HepG2 (cell line): ENCODE measurements around the gene HSD17B11. TPM values are rescaled to one million over a fixed set of nuclear protein-coding genes. Genes with fewer than 3 reads are reported as not detected.
A peak's percentile ranks its signal among the peaks of the same experiment; 100 is the strongest.

Experiments
- CBX1 ChIP-seq: IDR thresholded peaks from one replicate; pipeline ENCODE4 v1.6.1; 2016; ENCODE audit warnings: antibody characterized with exemption, low read depth
- ELF4 ChIP-seq: sonication (generic); formaldehyde crosslinking; IDR thresholded peaks from 2 replicates; pipeline ENCODE4 v1.5.0; 2020; ENCODE audit warnings: missing genetic modification reagents, mild to moderate bottlenecking, moderate library complexity, borderline replicate concordance
- ETV5 ChIP-seq: IDR thresholded peaks from 2 replicates; pipeline ENCODE4 v1.6.1; 2018; ENCODE audit warnings: missing biosample characterization, missing genetic modification reagents, inconsistent platforms, borderline replicate concordance
- FOSL2 ChIP-seq: sonication (generic); formaldehyde crosslinking; IDR thresholded peaks from 2 replicates; pipeline ENCODE4 v1.4.0; 2020; ENCODE audit warnings: missing genetic modification reagents
- HINFP ChIP-seq: sonication (generic); formaldehyde crosslinking; IDR thresholded peaks from 2 replicates; pipeline ENCODE4 v1.4.0; 2020; ENCODE audit warnings: low read depth, mild to moderate bottlenecking, missing genetic modification reagents
- KLF15 ChIP-seq: sonication (generic); formaldehyde crosslinking; IDR thresholded peaks from 2 replicates; pipeline ENCODE4 v1.8.1; 2023; ENCODE audit warnings: borderline replicate concordance, mild to moderate bottlenecking, inconsistent platforms, missing genetic modification reagents, mixed read lengths
- NFRKB ChIP-seq: fragments of 450-650 bp; IDR thresholded peaks from 2 replicates; pipeline ENCODE4 v1.6.1; 2017
- PAXIP1 ChIP-seq: sonication (generic); formaldehyde crosslinking; conservative IDR thresholded peaks from 2 replicates; pipeline ENCODE4 v1.4.0; 2020; ENCODE audit warnings: mild to moderate bottlenecking, missing genetic modification reagents, moderate library complexity
- POLR2AphosphoS5 ChIP-seq: IDR thresholded peaks from 2 replicates; pipeline ENCODE4 v1.6.1; 2012; ENCODE audit warnings: low read depth, low read length
- SCMH1 ChIP-seq: sonication (generic); formaldehyde crosslinking; IDR thresholded peaks from 2 replicates; pipeline ENCODE4 v1.9.0; 2021; ENCODE audit warnings: missing genetic modification reagents, mild to moderate bottlenecking, borderline replicate concordance
- SOX13 ChIP-seq, 3 experiments: fragments of 450-650 bp in 1 of 3; sonication (generic) in 1 of 3; formaldehyde crosslinking in 1 of 3; IDR thresholded peaks in 2 of 3; conservative IDR thresholded peaks in 1 of 3; 2 replicates each; pipeline versions ENCODE4 v1.5.0 to v1.6.1; 2016 to 2020; ENCODE audit warnings: antibody characterized with exemption in 1 of 3, mild to moderate bottlenecking in 1 of 3, missing compliant biosample characterization in 1 of 3, missing genetic modification reagents in 1 of 3, moderate library complexity in 1 of 3
- ZNF224 ChIP-seq: sonication (generic); formaldehyde crosslinking; IDR thresholded peaks from 2 replicates; pipeline ENCODE4 v1.5.0; 2020; ENCODE audit warnings: mild to moderate bottlenecking, missing genetic modification reagents
- ZNF251 ChIP-seq: sonication (generic); formaldehyde crosslinking; IDR thresholded peaks from 2 replicates; pipeline ENCODE4 v1.9.0; 2021; ENCODE audit warnings: mild to moderate bottlenecking, missing genetic modification reagents
- ZNF253 ChIP-seq: sonication (generic); formaldehyde crosslinking; IDR thresholded peaks from 2 replicates; pipeline ENCODE4 v1.8.0; 2022; ENCODE audit warnings: mild to moderate bottlenecking, missing genetic modification reagents, borderline replicate concordance
- ZNF292 ChIP-seq: sonication (generic); formaldehyde crosslinking; IDR thresholded peaks from 2 replicates; pipeline ENCODE4 v1.8.1; 2022; ENCODE audit warnings: mild to moderate bottlenecking, low read depth, missing genetic modification reagents, borderline replicate concordance
- ZNF3 ChIP-seq: IDR thresholded peaks from 2 replicates; pipeline ENCODE4 v1.7.0; 2017; ENCODE audit warnings: inconsistent platforms
- ZNF609 ChIP-seq: sonication (generic); formaldehyde crosslinking; IDR thresholded peaks from 2 replicates; pipeline ENCODE4 v1.4.0; 2020; ENCODE audit warnings: mild to moderate bottlenecking, missing genetic modification reagents, borderline replicate concordance
- ZNF614 ChIP-seq: IDR thresholded peaks from 2 replicates; pipeline ENCODE4 v1.6.1; 2018; ENCODE audit warnings: missing biosample characterization, missing genetic modification reagents, inconsistent platforms, borderline replicate concordance
- ZNF792 ChIP-seq: IDR thresholded peaks from 2 replicates; pipeline ENCODE4 v1.6.1; 2016
- ZSCAN12 ChIP-seq: sonication (generic); formaldehyde crosslinking; IDR thresholded peaks from 2 replicates; pipeline ENCODE4 v1.9.0; 2021; ENCODE audit warnings: mild to moderate bottlenecking, missing genetic modification reagents
- polyA plus RNA-seq, 8 experiments: library from polyadenylated mRNA; depleted of rRNA in 3 of 8; stranded (reverse) in 7 of 8; unstranded in 1 of 8; fragments of >200 nt; fragmentation: Illumina TruSeq in 4 of 8; extraction: Trizol in 4 of 8; gene quantifications; 2 replicates each; pipeline versions ENCODE4 v1.2.1 to v1.2.3, GENCODE V29; 2011 to 2016; ENCODE audit warnings: low read depth in 4 of 8, missing spikeins in 1 of 8, mixed read lengths in 1 of 8; ENCODE audit not compliant: insufficient read depth in 1 of 8
- total RNA-seq, 5 experiments: library from RNA; depleted of rRNA; stranded (reverse); fragments of >200 nt; fragmentation: Illumina TruSeq; extraction: Trizol; gene quantifications; 2 replicates each; pipeline ENCODE4 v1.2.3, GENCODE V29; 2016; ENCODE audit warnings: low read depth in 1 of 5

HSD17B11 gene
- total and polyA plus RNA-seq, 2 of the 13 experiments (the other 11 are each of a cell fraction or from before 2014, with no cell fraction given): 121 to 158 TPM

GRCh38 chr4:87419578-87420249, 28.7 kb upstream of the HSD17B11 start (continued):
- TF ChIP-seq ZNF614 (CRISPR knock-in tag) (peak; percentile 84), POLR2AphosphoS5 (no peak), ELF4 (CRISPR knock-in tag) (0 out of 2 replicates have a peak, but pooled peaks have one; percentile 54), ZNF251 (CRISPR knock-in tag) (no peak), ZNF609 (CRISPR knock-in tag) (peak; percentile 94), HINFP (CRISPR knock-in tag) (no peak), ZNF792 (no peak), PAXIP1 (CRISPR knock-in tag) (peak; percentile 95), ZNF253 (no peak), ZNF292 (CRISPR knock-in tag) (peak; percentile 55; the same call in 1 of the 2 replicates), KLF15 (CRISPR knock-in tag) (no peak), ZSCAN12 (CRISPR knock-in tag) (no peak), ZNF3 (CRISPR knock-in tag) (0 out of 2 replicates have a peak, but pooled peaks have one; percentile 36), SCMH1 (CRISPR knock-in tag) (no peak), SOX13 (IDR thresholded peaks at IDR 0.05) (peak; percentile 49; the same call in 1 of the 2 replicates), SOX13 (CRISPR knock-in tag; conservative IDR thresholded peaks at IDR 0.05 in 1 of 2, IDR thresholded peaks at IDR 0.05 in 1 of 2) (peak in 1 of 2 experiments; percentile 81; a peak in 2 of 4 replicates), ZNF224 (CRISPR knock-in tag) (no peak), CBX1 (no peak), FOSL2 (CRISPR knock-in tag) (peak; percentile 78), ETV5 (CRISPR knock-in tag) (peak; percentile 88), NFRKB (no peak)
